K562 (cell line): Measurements from ENCODE around the gene ITGB5. TPM values are rescaled to one million over a fixed set of nuclear protein-coding genes. Genes with fewer than 3 reads are reported as not detected.
A peak's percentile ranks its signal among the peaks of the same experiment; 100 is the strongest.

Experiments
- BCOR ChIP-seq: fragments of 450-650 bp; IDR thresholded peaks from 2 replicates; pipeline ENCODE4 v1.6.1; 2016
- BMI1 ChIP-seq: fragments of 150-350 bp; IDR thresholded peaks from 2 replicates; pipeline ENCODE4 v1.6.1; 2014; ENCODE audit warnings: low read length
- CBFA2T3 ChIP-seq: fragments of 450-650 bp; IDR thresholded peaks from 2 replicates; pipeline ENCODE4 v1.6.1; 2017
- DDX20 ChIP-seq: fragments of 450-650 bp; IDR thresholded peaks from 2 replicates; pipeline ENCODE4 v1.6.1; 2016; ENCODE audit warnings: missing genetic modification characterization, low read depth, mild to moderate bottlenecking, missing compliant biosample characterization, moderate library complexity
- ELF1 ChIP-seq: fragments of 200-800 bp; sonication (Bioruptor generic); IDR thresholded peaks from 2 replicates; pipeline ENCODE4 v1.6.1; 2016; ENCODE audit warnings: missing genetic modification characterization, missing compliant biosample characterization
- ETV1 ChIP-seq: fragments of 450-650 bp; conservative IDR thresholded peaks from 2 replicates; pipeline ENCODE4 v1.6.1; 2016; ENCODE audit warnings: missing genetic modification characterization, control low read depth, low read depth, missing compliant biosample characterization
- GTF2F1 ChIP-seq: IDR thresholded peaks from 2 replicates; pipeline ENCODE4 v1.6.1; 2011; ENCODE audit warnings: low read depth, low read length, improper control_type of control experiment
- HEY1 ChIP-seq: fragments of 250-450 bp; sonication (Bioruptor Pico); IDR thresholded peaks from 2 replicates; pipeline ENCODE4 v1.5.0; 2020; ENCODE audit warnings: mild to moderate bottlenecking, moderate library complexity, borderline replicate concordance
- LEF1 ChIP-seq: fragments of 450-650 bp; IDR thresholded peaks from 2 replicates; pipeline ENCODE4 v1.6.1; 2016; ENCODE audit warnings: mild to moderate bottlenecking
- MCM2 ChIP-seq: fragments of 450-650 bp; IDR thresholded peaks from 2 replicates; pipeline ENCODE4 v1.6.1; 2017; ENCODE audit warnings: low read depth, mild to moderate bottlenecking
- NFE2L1 ChIP-seq: fragments of 450-650 bp; IDR thresholded peaks from 2 replicates; pipeline ENCODE4 v1.6.1; 2016; ENCODE audit warnings: missing genetic modification characterization, low read depth, mild to moderate bottlenecking, missing compliant biosample characterization, moderate library complexity, borderline replicate concordance
- OTX1 ChIP-seq: fragments of 450-650 bp; formaldehyde crosslinking; IDR thresholded peaks from 2 replicates; pipeline ENCODE4 v1.4.0; 2022; ENCODE audit warnings: mild to moderate bottlenecking
- RBM25 ChIP-seq: fragments of 200-400 bp; formaldehyde crosslinking; IDR thresholded peaks from 2 replicates; pipeline ENCODE4 v1.6.1; 2018; ENCODE audit warnings: low read length, low read depth, moderate library complexity; ENCODE audit not compliant: severe bottlenecking
- SIX5 ChIP-seq, 2 experiments: IDR thresholded peaks; 2 replicates each; pipeline ENCODE4 v1.6.1; 2011; ENCODE audit warnings: low read length in 2 of 2, borderline replicate concordance in 1 of 2, low read depth in 1 of 2, mild to moderate bottlenecking in 1 of 2, moderate library complexity in 1 of 2; ENCODE audit not compliant: insufficient read depth in 1 of 2
- STAT5A ChIP-seq: IDR thresholded peaks from 2 replicates; pipeline ENCODE4 v1.6.1; 2012; ENCODE audit warnings: low read length, inconsistent platforms, borderline replicate concordance
- ZBTB34 ChIP-seq: fragments of 250-450 bp; sonication (Bioruptor Pico); IDR thresholded peaks from 2 replicates; pipeline ENCODE4 v1.8.0; 2021; ENCODE audit warnings: mild to moderate bottlenecking, moderate library complexity
- ZNF583 ChIP-seq: fragments of 250-450 bp; sonication (Bioruptor Pico); IDR thresholded peaks from 2 replicates; pipeline ENCODE4 v1.4.0; 2020
- polyA plus RNA-seq, 8 experiments: library from polyadenylated mRNA; depleted of rRNA in 4 of 8; stranded (reverse) in 5 of 8; unstranded in 3 of 8; fragments of >200 nt; fragmentation: Nextera tagmentation in 2 of 8; fragmentation: Illumina TruSeq in 1 of 8; extraction: Ambion mirVana in 2 of 8; extraction: Trizol in 1 of 8; gene quantifications; 2 replicates each; pipeline versions ENCODE4 v1.2.1 to v1.2.3, GENCODE V29; 2011 to 2014; ENCODE audit warnings: inconsistent platforms in 1 of 8, missing spikeins in 1 of 8
- total RNA-seq, 7 experiments: library from RNA; depleted of rRNA in 6 of 7; stranded (reverse); fragments of >200 nt in 6 of 7; fragmentation: Illumina TruSeq in 2 of 7; extraction: Trizol in 2 of 7; gene quantifications; 2 replicates each; pipeline versions ENCODE4 v1.2.1 to v1.2.3, GENCODE V29; 2011 to 2021; ENCODE audit warnings: low replicate concordance in 1 of 7
- TF ChIP-seq, protein P1 (sequence below): sonication (generic); formaldehyde crosslinking; IDR thresholded peaks from 2 replicates; pipeline ENCODE4 v1.8.0; 2023; ENCODE audit warnings: missing genetic modification reagents, mild to moderate bottlenecking, borderline replicate concordance
- TF ChIP-seq, protein P2 (sequence below): fragments of 450-650 bp; formaldehyde crosslinking; IDR thresholded peaks from 2 replicates; pipeline ENCODE4 v1.4.0; 2022; ENCODE audit warnings: mild to moderate bottlenecking, moderate library complexity

Gene ITGB5
- total and polyA plus RNA-seq, 9 of the 15 experiments (the other 6 are each of a cell fraction or from before 2014, with no cell fraction given) = 1.7 to 46.8 (median 9.9) TPM

DNA sequence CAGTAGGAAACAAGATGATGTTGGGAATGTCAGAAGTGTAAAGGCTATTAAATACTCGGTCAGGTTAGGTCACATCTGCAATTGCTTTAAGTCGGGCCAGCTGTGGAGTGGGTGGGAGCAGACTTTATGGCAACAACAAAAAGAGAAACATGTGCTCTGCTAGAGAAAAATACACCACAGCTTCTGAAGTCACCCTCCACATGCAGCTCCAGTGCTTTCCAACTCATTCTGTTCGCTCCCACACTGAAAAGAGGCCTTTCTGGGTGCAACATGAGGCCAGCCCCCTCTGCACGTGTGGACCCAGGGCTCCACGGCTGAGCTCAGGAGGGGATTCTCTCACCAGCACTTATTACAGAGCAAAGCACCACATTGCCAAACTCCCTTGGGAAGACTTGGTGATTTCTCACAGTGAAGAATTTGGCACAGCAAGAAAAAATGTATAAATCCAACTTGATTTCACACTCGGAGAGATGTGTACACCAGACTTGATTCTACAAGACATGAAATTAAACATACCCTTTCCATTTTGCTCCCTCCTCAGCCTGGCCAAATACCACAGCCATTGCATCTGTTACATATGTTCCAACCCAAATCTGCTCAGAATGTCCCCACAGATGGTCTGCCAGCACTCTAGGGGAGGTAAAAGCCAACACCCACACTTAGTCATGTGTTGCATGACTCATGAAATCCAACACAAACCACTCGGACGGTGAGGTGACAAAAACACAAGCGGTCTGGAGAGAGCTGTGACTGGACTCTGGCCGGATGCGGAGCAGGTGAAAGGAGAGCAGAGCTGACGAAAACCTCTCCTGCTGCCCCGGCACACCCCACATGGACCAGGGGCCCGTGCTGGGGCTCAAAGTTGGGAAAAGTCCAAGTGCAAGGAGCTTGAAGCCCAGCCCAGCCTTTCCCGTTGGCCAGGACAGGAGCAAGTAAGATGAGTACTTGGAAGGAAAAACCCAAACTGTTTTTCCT, 74.6 kb downstream of the ITGB5 start (continued):
- TF ChIP-seq HEY1 (CRISPR knock-in tag) (no peak), ZNF583 (CRISPR knock-in tag) (no peak), RBM25 (no peak), NFE2L1 (tag) (peak; percentile 35; the same call in 1 of the 2 replicates), BMI1 (no peak), ZBTB34 (CRISPR knock-in tag) (no peak), CBFA2T3 (peak; percentile 69), OTX1 (no peak), ETV1 (peak; percentile 57; the same call in 1 of the 2 replicates), SIX5 (IDR thresholded peaks at IDR 0.05; ENCODE audit: borderline replicate concordance in 1 of 2, insufficient read depth in 1 of 2, low read depth in 1 of 2, low read length in 2 of 2) (no peak), LEF1 (peak; percentile 43; the same call in 1 of the 2 replicates), MCM2 (no peak), ELF1 (no peak), STAT5A (no peak), DDX20 (tag) (no peak), BCOR (no peak), GTF2F1 (no peak)
- TF ChIP-seq, protein P1, sequence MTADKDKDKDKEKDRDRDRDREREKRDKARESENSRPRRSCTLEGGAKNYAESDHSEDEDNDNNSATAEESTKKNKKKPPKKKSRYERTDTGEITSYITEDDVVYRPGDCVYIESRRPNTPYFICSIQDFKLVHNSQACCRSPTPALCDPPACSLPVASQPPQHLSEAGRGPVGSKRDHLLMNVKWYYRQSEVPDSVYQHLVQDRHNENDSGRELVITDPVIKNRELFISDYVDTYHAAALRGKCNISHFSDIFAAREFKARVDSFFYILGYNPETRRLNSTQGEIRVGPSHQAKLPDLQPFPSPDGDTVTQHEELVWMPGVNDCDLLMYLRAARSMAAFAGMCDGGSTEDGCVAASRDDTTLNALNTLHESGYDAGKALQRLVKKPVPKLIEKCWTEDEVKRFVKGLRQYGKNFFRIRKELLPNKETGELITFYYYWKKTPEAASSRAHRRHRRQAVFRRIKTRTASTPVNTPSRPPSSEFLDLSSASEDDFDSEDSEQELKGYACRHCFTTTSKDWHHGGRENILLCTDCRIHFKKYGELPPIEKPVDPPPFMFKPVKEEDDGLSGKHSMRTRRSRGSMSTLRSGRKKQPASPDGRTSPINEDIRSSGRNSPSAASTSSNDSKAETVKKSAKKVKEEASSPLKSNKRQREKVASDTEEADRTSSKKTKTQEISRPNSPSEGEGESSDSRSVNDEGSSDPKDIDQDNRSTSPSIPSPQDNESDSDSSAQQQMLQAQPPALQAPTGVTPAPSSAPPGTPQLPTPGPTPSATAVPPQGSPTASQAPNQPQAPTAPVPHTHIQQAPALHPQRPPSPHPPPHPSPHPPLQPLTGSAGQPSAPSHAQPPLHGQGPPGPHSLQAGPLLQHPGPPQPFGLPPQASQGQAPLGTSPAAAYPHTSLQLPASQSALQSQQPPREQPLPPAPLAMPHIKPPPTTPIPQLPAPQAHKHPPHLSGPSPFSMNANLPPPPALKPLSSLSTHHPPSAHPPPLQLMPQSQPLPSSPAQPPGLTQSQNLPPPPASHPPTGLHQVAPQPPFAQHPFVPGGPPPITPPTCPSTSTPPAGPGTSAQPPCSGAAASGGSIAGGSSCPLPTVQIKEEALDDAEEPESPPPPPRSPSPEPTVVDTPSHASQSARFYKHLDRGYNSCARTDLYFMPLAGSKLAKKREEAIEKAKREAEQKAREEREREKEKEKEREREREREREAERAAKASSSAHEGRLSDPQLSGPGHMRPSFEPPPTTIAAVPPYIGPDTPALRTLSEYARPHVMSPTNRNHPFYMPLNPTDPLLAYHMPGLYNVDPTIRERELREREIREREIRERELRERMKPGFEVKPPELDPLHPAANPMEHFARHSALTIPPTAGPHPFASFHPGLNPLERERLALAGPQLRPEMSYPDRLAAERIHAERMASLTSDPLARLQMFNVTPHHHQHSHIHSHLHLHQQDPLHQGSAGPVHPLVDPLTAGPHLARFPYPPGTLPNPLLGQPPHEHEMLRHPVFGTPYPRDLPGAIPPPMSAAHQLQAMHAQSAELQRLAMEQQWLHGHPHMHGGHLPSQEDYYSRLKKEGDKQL = no peak
- TF ChIP-seq, protein P2, sequence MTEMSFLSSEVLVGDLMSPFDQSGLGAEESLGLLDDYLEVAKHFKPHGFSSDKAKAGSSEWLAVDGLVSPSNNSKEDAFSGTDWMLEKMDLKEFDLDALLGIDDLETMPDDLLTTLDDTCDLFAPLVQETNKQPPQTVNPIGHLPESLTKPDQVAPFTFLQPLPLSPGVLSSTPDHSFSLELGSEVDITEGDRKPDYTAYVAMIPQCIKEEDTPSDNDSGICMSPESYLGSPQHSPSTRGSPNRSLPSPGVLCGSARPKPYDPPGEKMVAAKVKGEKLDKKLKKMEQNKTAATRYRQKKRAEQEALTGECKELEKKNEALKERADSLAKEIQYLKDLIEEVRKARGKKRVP (CRISPR knock-in tag) = no peak
